NCI-H2227 (cell line): Measurements from ENCODE around the gene RXFP1.
"Not testable (repeated sequence)": the region's sequence is repeated elsewhere in the genome, so short reads cannot be mapped to it uniquely, and the experiment has no call there.

Experiments
- DNase-seq: peaks from one replicate; lab custom pipeline; 2025; ENCODE audit not compliant: unreplicated experiment; lab: John Stamatoyannopoulos, UW

Gene RXFP1

GRCh38 chr4:158606969-158607368 is 85.3 kb downstream of the RXFP1 start:
- no peak for DNase-seq

GRCh38 chr4:158609116-158609515 is 87.4 kb downstream of the RXFP1 start:
- no peak for DNase-seq

GRCh38 chr4:158610790-158611189 is 89.1 kb downstream of the RXFP1 start:
- no peak for DNase-seq

DNA sequence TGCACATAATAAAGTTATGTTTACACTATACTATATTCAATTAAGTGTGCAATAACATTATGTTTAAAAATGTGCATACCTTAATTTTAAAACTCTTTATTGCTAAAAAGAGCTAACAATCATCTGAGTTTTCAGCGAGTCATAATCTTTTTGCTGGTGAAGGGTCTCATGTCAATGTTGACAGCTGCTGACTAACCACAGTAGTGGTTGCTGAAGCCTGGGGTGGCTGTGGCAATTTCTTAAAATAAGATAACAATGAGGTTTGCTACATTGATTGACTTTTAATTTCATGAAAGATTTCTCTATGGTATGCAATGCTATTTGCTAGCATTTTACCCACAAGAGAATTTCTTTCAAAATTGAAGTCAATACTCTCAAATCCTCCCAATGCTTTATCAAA is 91.4 kb downstream of the RXFP1 start:
- no peak for DNase-seq

DNA sequence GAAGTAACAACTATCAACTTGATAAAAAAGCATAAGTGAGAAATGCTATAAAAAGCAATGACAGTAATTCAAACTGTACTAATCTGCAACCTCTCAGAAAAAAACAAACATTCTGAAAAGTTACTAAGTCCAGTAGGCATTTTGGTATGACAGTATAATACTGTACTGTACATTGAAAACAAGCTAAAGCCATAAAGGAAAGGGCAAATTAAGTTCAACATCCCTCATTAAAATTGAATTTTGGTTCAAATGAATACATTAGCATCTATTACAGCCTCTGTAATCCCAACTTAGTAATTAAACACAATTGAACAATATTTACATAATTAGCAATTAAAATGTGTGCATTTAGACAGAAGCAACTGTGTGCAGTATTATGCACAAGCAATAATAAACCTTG is 96.3 kb downstream of the RXFP1 start:
- DNase-seq, result no peak

GRCh38 chr4:158621729-158622128 is 100.0 kb downstream of the RXFP1 start:
- DNase-seq, result no peak

DNA sequence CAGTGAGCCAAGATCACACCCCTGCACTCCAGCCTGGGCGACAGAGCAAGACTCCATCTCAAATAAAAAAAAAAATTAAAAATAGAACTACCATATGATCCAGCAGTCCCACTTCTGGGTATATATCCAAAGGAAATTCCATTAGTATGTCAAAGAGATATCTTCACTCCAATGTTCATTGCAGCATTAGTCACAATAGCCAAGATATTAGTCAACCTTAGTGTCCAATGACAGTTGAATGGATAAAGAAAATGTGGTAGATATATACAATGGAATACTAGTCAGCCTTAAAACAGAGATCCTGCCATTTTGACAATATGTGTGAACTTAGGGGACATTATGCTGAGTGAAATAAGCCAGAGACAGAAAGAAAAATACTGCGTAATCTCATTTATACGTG is 100.6 kb downstream of the RXFP1 start:
- no peak for DNase-seq

DNA sequence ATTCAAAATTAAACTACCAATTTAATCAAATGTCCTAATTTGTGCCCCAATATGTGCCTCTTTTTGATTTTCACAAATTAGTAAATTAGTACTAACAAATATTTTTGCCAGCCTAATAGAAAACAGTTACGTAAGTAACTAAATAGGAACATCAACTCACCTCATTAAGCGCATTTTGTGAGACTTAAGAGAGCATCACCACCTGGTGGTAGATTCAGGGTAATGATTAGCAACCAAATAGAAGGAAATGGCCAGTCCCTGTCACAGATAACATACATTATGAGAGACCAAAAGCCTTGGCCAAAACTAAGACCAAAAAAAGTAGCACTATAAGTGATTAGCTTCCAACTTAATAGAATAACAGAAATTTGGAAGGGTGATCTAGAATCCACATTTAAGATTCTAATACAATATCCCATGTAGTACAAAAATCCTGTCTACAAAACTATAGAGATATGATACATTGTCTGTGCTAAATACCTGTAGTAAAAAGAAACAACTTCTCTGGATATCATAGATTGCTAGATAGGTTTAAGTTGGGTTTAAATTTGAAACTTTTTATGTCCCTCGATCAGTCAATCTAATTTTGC is 103.3 kb downstream of the RXFP1 start:
- peak; percentile 24 for DNase-seq

DNA sequence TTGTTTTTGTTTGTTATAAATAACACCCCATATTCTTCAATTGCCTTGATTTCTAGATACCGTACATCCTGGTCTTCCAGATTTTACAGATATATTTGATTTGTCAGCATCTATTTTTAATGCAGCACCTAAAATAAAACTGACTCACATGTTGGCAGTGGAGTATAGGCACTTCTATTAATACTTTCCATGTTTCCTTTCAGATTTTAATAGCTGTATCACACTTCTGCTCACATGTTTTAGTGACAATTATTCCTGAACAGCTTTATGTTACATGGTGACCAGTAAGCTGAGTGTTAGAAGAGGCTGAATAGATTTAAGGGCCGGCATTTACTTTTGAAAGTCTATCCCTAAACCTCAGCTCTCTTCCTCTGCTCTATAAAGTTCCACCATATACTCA is 103.9 kb downstream of the RXFP1 start:
- DNase-seq, result no peak

GRCh38 chr4:158630893-158631292 is 109.2 kb downstream of the RXFP1 start:
- DNase-seq, result no peak

DNA sequence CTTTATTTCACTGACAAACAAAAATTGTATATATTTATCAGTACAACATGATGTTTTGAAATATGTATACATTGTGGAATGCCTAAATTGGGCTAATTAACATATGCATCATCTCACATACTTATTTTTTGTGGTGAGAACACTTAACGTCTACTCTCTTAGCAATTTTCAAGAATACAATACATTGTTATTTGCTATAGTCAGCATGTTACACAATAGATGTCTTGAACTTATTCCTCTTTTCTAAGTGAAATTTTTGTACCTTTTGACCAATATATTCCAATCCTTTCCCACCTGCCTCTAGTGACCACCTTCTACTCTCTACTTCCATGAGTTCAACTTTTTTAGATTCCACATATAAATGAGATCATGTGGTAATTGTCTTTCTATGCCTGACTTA is 114.9 kb downstream of the RXFP1 start:
- no peak for DNase-seq

GRCh38 chr4:158644356-158644755 is 122.7 kb downstream of the RXFP1 start:
- DNase-seq, result no peak

DNA sequence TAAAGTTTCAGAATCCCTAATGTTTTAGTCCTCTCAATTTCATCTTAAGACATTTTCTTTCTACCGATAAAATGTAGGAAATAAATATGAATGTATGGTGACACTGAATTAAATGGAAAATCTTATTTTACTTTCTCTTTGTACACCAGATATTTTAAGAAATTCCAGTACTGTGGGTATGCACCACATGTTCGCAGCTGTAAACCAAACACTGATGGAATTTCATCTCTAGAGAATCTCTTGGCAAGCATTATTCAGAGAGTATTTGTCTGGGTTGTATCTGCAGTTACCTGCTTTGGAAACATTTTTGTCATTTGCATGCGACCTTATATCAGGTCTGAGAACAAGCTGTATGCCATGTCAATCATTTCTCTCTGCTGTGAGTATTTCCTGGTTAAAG is 123.1 kb downstream of the RXFP1 start:
- no peak for DNase-seq

- DNase-seq, result no peak
Observed at GRCh38 chr4:158649111-158649680, 127.5 kb downstream of the RXFP1 start.

- no peak for DNase-seq
Observed at GRCh38 chr4:158652920-158653319, 131.2 kb downstream of the RXFP1 start.

- no peak for DNase-seq
Observed at GRCh38 chr4:158656439-158656838, 134.8 kb downstream of the RXFP1 start.

DNA sequence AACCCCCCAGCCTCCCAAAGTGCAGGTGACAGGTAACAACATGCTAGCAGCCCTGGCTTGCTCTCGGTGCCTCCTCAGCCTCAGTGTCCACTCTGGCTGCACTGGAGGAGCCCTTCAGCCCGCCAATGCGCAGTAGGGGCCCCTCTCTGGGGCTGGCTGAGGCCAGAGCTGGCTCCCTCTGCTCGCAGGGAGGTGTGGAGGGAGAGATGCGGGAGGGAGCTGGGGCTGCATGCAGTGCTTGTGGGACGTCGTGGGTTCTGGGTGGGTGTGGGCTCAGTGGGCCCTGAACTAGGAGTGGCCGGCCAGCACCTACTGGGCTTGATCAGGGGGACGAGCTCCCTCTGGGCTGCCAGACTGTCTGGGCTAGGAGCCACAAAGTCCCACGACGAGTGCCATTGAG is 135.6 kb downstream of the RXFP1 start:
- DNase-seq, result no peak

DNA sequence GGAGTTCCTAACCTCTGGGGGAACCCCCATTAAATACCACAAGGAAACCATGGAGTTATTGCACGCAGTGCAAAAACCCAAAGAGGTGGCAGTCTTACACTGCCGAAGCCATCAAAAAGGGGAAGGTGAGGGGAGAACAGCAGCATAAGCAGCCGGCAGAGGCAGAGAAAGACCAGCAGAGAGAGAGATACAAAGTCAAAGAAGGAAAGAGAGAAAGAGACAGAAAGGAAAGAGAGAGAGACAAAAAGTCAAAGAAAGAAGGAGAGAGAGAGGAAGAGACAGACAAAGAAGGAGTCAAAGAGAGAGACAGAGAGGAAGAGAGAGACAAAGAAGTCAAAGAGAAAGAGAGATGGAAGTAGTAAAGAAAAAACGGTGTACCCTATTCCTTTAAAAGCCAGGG is 141.6 kb downstream of the RXFP1 start:
- DNase-seq, result not testable (repeated sequence)

- not testable (repeated sequence) for DNase-seq
Observed at GRCh38 chr4:158663707-158664625, 142.3 kb downstream of the RXFP1 start.

DNA sequence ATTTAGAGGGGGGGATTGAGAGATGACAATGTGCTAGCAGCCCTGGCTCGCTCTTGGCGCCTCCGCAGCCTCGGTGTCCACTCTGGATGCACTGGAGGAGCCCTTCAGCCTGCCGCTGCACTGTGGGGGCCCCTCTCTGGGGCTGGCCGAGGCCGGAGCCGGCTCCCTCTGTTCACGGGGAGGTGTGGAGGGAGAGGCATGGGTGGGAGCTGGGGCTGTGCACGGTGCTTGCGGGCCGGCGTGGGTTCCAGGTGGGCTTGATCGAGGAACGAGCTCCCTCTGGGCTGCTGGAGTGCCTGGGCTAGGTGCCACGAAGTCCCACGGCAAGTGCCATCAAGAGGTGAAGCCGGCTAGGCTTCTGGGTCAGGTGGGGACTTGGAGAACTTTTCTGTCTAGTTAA is 143.1 kb downstream of the RXFP1 start:
- no peak for DNase-seq

- no peak for DNase-seq
Observed at GRCh38 chr4:158666892-158667291, 145.2 kb downstream of the RXFP1 start.

DNA sequence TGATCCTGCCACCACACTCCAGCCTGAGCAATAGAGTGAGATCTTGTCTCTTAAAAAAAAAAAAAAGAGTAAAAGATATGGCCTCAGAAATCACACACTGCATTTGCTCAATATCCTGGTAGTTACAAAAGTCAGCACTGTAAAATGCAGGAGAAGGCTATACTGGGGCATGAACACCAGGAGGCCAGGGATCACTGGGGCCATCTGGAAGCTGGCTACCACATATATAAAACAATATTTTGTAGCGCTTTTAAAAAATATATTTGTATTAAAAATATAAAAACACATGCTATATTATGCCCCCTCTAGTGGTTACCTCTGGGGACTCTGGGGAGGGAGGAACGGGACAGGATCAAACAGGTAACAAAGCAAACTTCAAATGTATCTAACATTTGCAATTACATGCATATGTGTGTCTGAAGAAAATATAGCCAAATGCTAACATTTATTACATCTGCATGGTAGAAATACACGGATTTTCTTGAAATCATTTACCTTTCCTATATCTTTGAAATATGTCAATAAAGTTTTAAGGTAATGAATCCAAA is 146.0 kb downstream of the RXFP1 start:
- DNase-seq, result no peak
